ENCODE data around the gene CIAO2B. TPM values are rescaled to one million over a fixed set of nuclear protein-coding genes. Genes with fewer than 3 reads are reported as not detected.
"Not testable (repeated sequence)": the region's sequence is repeated elsewhere in the genome, so short reads cannot be mapped to it uniquely, and the experiment has no call there.

Gene CIAO2B
- total RNA-seq, 1 donor, result 21.2 TPM

- Histone ChIP-seq H3K4me3 (ENCODE audit: low read length) (no peak within 1 kb of the TSS), H3K27me3 (ENCODE audit: insufficient read depth, low read length) (no peaks in the 10 kb centered on the region), H3K9me3 (ENCODE audit: low read depth, low read length) (no peaks in the 10 kb centered on the region), H3K4me1 (ENCODE audit: insufficient read depth, low read length) (peaks cover 39% of the 10 kb centered on the region)
These were observed 27.0 kb upstream of the CIAO2B start, which contains the start of gene CES3 for GRCh38 chr16:66961065-66961744. TSS of gene CES3 (plus strand) at chr16:66961266. CDS start at chr16:66961308, 42 bp downstream.

- no peaks in the 10 kb centered on the region for H3K27me3 ChIP-seq (ENCODE audit: insufficient read depth, low read length)
- no peaks in the 10 kb centered on the region for H3K9me3 ChIP-seq (ENCODE audit: low read depth, low read length)
- H3K4me3 ChIP-seq (ENCODE audit: low read length), result no peak overlapping the region
- H3K4me1 ChIP-seq (ENCODE audit: insufficient read depth, low read length), result peaks cover 39% of the 10 kb centered on the region
These were observed 26.1 kb upstream of the CIAO2B start for GRCh38 chr16:66960270-66960669.

- no peak overlapping the region for H3K4me3 ChIP-seq (ENCODE audit: low read length)
- peaks cover 39% of the 10 kb centered on the region for H3K4me1 ChIP-seq (ENCODE audit: insufficient read depth, low read length)
- H3K9me3 ChIP-seq (ENCODE audit: low read depth, low read length), result no peaks in the 10 kb centered on the region
- H3K27me3 ChIP-seq (ENCODE audit: insufficient read depth, low read length), result no peaks in the 10 kb centered on the region
These were observed 25.5 kb upstream of the CIAO2B start for GRCh38 chr16:66959704-66960161.

- no peak overlapping the region for H3K4me3 ChIP-seq (ENCODE audit: low read length)
- H3K9me3 ChIP-seq (ENCODE audit: low read depth, low read length), result no peaks in the 10 kb centered on the region
- H3K4me1 ChIP-seq (ENCODE audit: insufficient read depth, low read length), result peaks cover 39% of the 10 kb centered on the region
- no peaks in the 10 kb centered on the region for H3K27me3 ChIP-seq (ENCODE audit: insufficient read depth, low read length)
These were observed 24.9 kb upstream of the CIAO2B start for GRCh38 chr16:66958857-66959703.

GRCh38 chr16:66956154-66956457 lies 21.9 kb upstream of the CIAO2B start:
- H3K9me3 ChIP-seq (ENCODE audit: low read depth, low read length); H3K4me3 ChIP-seq (ENCODE audit: low read length): not testable (repeated sequence)
- Histone ChIP-seq H3K27me3 (ENCODE audit: insufficient read depth, low read length) (peaks cover 14% of the 10 kb centered on the region), H3K4me1 (ENCODE audit: insufficient read depth, low read length) (peaks cover 30% of the 10 kb centered on the region)

- Histone ChIP-seq H3K4me1 (ENCODE audit: insufficient read depth, low read length) (peaks cover 24% of the 10 kb centered on the region), H3K27me3 (ENCODE audit: insufficient read depth, low read length) (peaks cover 20% of the 10 kb centered on the region)
- H3K9me3 ChIP-seq (ENCODE audit: low read depth, low read length); H3K4me3 ChIP-seq (ENCODE audit: low read length): not testable (repeated sequence)
These were observed 21.4 kb upstream of the CIAO2B start for GRCh38 chr16:66955363-66956153.

- Histone ChIP-seq H3K27me3 (ENCODE audit: insufficient read depth, low read length) (peaks cover 33% of the 10 kb centered on the region), H3K4me3 (ENCODE audit: low read length) (no peak overlapping the region), H3K4me1 (ENCODE audit: insufficient read depth, low read length) (peaks cover 12% of the 10 kb centered on the region), H3K9me3 (ENCODE audit: low read depth, low read length) (no peaks in the 10 kb centered on the region)
These were observed 20.0 kb upstream of the CIAO2B start for GRCh38 chr16:66954097-66954659.

GRCh38 chr16:66953462-66954096 lies 19.4 kb upstream of the CIAO2B start:
- H3K4me1 ChIP-seq (ENCODE audit: insufficient read depth, low read length), result peaks cover 10% of the 10 kb centered on the region
- H3K27me3 ChIP-seq (ENCODE audit: insufficient read depth, low read length), result peaks cover 39% of the 10 kb centered on the region

GRCh38 chr16:66952430-66953110 lies 18.4 kb upstream of the CIAO2B start:
- H3K27me3 ChIP-seq (ENCODE audit: insufficient read depth, low read length), result peaks cover 44% of the 10 kb centered on the region
- no peaks in the 10 kb centered on the region for H3K9me3 ChIP-seq (ENCODE audit: low read depth, low read length)
- no peak overlapping the region for H3K4me3 ChIP-seq (ENCODE audit: low read length)
- H3K4me1 ChIP-seq (ENCODE audit: insufficient read depth, low read length), result peaks cover 16% of the 10 kb centered on the region

More at GRCh38 chr16:66953462-66954096, 19.4 kb upstream of the CIAO2B start:
- Histone ChIP-seq H3K9me3 (ENCODE audit: low read depth, low read length) (no peaks in the 10 kb centered on the region), H3K4me3 (ENCODE audit: low read length) (no peak overlapping the region)

GRCh38 chr16:66950971-66951790 lies 17.0 kb upstream of the CIAO2B start:
- Histone ChIP-seq H3K27me3 (ENCODE audit: insufficient read depth, low read length) (peaks cover 44% of the 10 kb centered on the region), H3K9me3 (ENCODE audit: low read depth, low read length) (no peaks in the 10 kb centered on the region), H3K4me1 (ENCODE audit: insufficient read depth, low read length) (peaks cover 16% of the 10 kb centered on the region), H3K4me3 (ENCODE audit: low read length) (no peak overlapping the region)

GRCh38 chr16:66950437-66950836 lies 16.2 kb upstream of the CIAO2B start:
- no peaks in the 10 kb centered on the region for H3K9me3 ChIP-seq (ENCODE audit: low read depth, low read length)

GRCh38 chr16:66949472-66949871 lies 15.3 kb upstream of the CIAO2B start:
- H3K9me3 ChIP-seq (ENCODE audit: low read depth, low read length), result no peaks in the 10 kb centered on the region
- H3K4me3 ChIP-seq (ENCODE audit: low read length), result no peak overlapping the region
- peaks cover 44% of the 10 kb centered on the region for H3K27me3 ChIP-seq (ENCODE audit: insufficient read depth, low read length)
- peaks cover 16% of the 10 kb centered on the region for H3K4me1 ChIP-seq (ENCODE audit: insufficient read depth, low read length)

More at GRCh38 chr16:66950437-66950836, 16.2 kb upstream of the CIAO2B start:
- Histone ChIP-seq H3K27me3 (ENCODE audit: insufficient read depth, low read length) (peaks cover 44% of the 10 kb centered on the region), H3K4me3 (ENCODE audit: low read length) (no peak overlapping the region), H3K4me1 (ENCODE audit: insufficient read depth, low read length) (peaks cover 16% of the 10 kb centered on the region)

GRCh38 chr16:66948837-66949225 lies 14.6 kb upstream of the CIAO2B start:
- Histone ChIP-seq H3K4me3 (ENCODE audit: low read length) (no peak overlapping the region), H3K27me3 (ENCODE audit: insufficient read depth, low read length) (peaks cover 44% of the 10 kb centered on the region), H3K9me3 (ENCODE audit: low read depth, low read length) (no peaks in the 10 kb centered on the region), H3K4me1 (ENCODE audit: insufficient read depth, low read length) (peaks cover 16% of the 10 kb centered on the region)
